Parathyroid adenoma (tissue), 2 donors: ENCODE data around the gene ZP2.

Source experiments
- H2AFZ ChIP-seq: fragments of 300-600 bp; sonication (generic); one replicate; pipeline ENCODE4 v1.7.0; 2017; ENCODE audit warnings: antibody characterized with exemption, mild to moderate bottlenecking
- H3K27ac ChIP-seq: fragments of 300-600 bp; sonication (generic); one replicate; pipeline ENCODE4 v1.7.0; 2017
- H3K27me3 ChIP-seq: fragments of 300-600 bp; sonication (generic); one replicate; pipeline ENCODE4 v1.7.0; 2017; ENCODE audit warnings: low read length; ENCODE audit not compliant: control insufficient read depth, insufficient read depth
- H3K36me3 ChIP-seq: fragments of 300-600 bp; sonication (generic); one replicate; pipeline ENCODE4 v1.7.0; 2017; ENCODE audit warnings: low read length; ENCODE audit not compliant: control insufficient read depth, insufficient read depth
- H3K4me1 ChIP-seq: fragments of 300-600 bp; sonication (generic); one replicate; pipeline ENCODE4 v1.7.0; 2017; ENCODE audit warnings: control low read depth
- H3K4me2 ChIP-seq: fragments of 300-600 bp; sonication (generic); one replicate; pipeline ENCODE4 v1.7.0; 2017; ENCODE audit warnings: low read length
- H3K4me3 ChIP-seq: fragments of 300-600 bp; sonication (generic); one replicate; pipeline ENCODE4 v1.7.0; 2017; ENCODE audit warnings: low read depth, low read length
- H3K79me2 ChIP-seq: fragments of 300-600 bp; sonication (generic); one replicate; pipeline ENCODE4 v1.7.0; 2017; ENCODE audit warnings: control low read depth
- H3K9ac ChIP-seq: fragments of 300-600 bp; sonication (generic); one replicate; pipeline ENCODE4 v1.7.0; 2017; ENCODE audit warnings: mild to moderate bottlenecking
- H3K9me3 ChIP-seq: fragments of 300-600 bp; sonication (generic); one replicate; pipeline ENCODE4 v1.7.0; 2017; ENCODE audit warnings: low read length; ENCODE audit not compliant: control insufficient read depth
- TF ChIP-seq, protein P1 (sequence below): fragments of 300-600 bp; sonication (generic); IDR thresholded peaks from one replicate; pipeline ENCODE4 v1.7.0; 2017; ENCODE audit warnings: antibody characterized with exemption, mild to moderate bottlenecking
- donor health status: primary hyperparathyroidism.

Gene ZP2

DNA sequence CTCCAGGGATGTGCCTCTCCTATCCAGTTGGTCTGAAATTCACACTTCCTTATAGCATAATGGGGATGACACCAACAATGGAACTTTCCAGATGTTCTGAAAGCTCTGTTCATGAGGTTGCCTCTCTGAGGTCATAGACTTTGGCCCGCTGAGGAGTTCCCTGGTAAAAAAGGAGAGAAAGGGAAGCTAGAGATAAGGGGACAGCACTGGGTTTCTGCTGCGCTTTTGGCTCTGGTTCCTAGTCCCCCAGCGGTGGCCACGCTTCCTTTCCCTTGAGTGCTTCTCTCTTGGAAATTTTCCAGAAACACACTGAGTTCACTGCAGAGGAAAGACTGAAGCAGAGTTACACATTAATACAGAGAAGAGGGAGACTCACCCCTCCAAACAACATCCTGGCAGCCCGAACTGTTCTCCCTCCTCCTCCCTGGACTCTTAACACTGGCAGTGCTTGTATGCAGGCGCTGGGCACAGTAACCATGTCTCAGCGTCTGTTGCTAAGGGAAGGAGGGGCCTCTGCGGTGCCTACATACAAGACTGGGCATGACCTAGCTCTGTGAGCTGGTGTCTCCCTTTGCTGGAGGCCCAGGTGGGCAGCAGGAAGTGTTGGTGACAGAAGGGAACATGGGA, 60.9 kb downstream of the ZP2 start, which contains the start of gene DNAH3:
Gene DNAH3, minus strand, starts transcription at position 472 of the 627 bp plus-strand sequence. CDS start 527 bp downstream, outside the sequence.
- no peak within 1 kb of the TSS for H3K9ac ChIP-seq
- no peaks in the 10 kb centered on the region for H3K36me3 ChIP-seq
- H3K9me3 ChIP-seq: no peaks in the 10 kb centered on the region
- H3K4me3 ChIP-seq: no peak within 1 kb of the TSS
- peaks cover 7% of the 10 kb centered on the region for H3K4me1 ChIP-seq
- H3K4me2 ChIP-seq: peak within 1 kb of the TSS; percentile 38
- TF ChIP-seq, protein P1, sequence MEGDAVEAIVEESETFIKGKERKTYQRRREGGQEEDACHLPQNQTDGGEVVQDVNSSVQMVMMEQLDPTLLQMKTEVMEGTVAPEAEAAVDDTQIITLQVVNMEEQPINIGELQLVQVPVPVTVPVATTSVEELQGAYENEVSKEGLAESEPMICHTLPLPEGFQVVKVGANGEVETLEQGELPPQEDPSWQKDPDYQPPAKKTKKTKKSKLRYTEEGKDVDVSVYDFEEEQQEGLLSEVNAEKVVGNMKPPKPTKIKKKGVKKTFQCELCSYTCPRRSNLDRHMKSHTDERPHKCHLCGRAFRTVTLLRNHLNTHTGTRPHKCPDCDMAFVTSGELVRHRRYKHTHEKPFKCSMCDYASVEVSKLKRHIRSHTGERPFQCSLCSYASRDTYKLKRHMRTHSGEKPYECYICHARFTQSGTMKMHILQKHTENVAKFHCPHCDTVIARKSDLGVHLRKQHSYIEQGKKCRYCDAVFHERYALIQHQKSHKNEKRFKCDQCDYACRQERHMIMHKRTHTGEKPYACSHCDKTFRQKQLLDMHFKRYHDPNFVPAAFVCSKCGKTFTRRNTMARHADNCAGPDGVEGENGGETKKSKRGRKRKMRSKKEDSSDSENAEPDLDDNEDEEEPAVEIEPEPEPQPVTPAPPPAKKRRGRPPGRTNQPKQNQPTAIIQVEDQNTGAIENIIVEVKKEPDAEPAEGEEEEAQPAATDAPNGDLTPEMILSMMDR: no peak
- H2AFZ ChIP-seq: no peak within 1 kb of the TSS
- H3K27ac ChIP-seq: no peak within 1 kb of the TSS
- H3K27me3 ChIP-seq: no peaks in the 10 kb centered on the region
- no peaks in the 10 kb centered on the region for H3K79me2 ChIP-seq
